Measurements from ENCODE around the gene DCPS.

Gene DCPS

GRCh38 chr11:126328938-126329643, 25.2 kb downstream of the DCPS start:
- DNase-seq = no peak

- no peak for DNase-seq
These were observed 25.9 kb downstream of the DCPS start for GRCh38 chr11:126329644-126330211.

GRCh38 chr11:126331286-126331685, 27.4 kb downstream of the DCPS start:
- no peak for DNase-seq

GRCh38 chr11:126332221-126332711, 28.4 kb downstream of the DCPS start:
- no peak for DNase-seq

GRCh38 chr11:126333142-126333541, 29.3 kb downstream of the DCPS start:
- no peak for DNase-seq

- DNase-seq = no peak
These were observed 31.0 kb downstream of the DCPS start for GRCh38 chr11:126334659-126335462.

- no peak for DNase-seq
These were observed 31.6 kb downstream of the DCPS start for GRCh38 chr11:126335463-126335760.

GRCh38 chr11:126336138-126336541, 32.3 kb downstream of the DCPS start:
- no peak for DNase-seq

- DNase-seq = no peak
These were observed 32.8 kb downstream of the DCPS start for GRCh38 chr11:126336671-126337101.

GRCh38 chr11:126337126-126337473, 33.2 kb downstream of the DCPS start:
- no peak for DNase-seq

GRCh38 chr11:126337474-126338241, 33.8 kb downstream of the DCPS start:
- DNase-seq = no peak

- no peak for DNase-seq
These were observed 34.6 kb downstream of the DCPS start for GRCh38 chr11:126338346-126339055.

GRCh38 chr11:126339073-126339862, 35.4 kb downstream of the DCPS start:
- no peak for DNase-seq

GRCh38 chr11:126339863-126340434, 36.1 kb downstream of the DCPS start:
- DNase-seq = no peak

GRCh38 chr11:126340960-126341606, 37.2 kb downstream of the DCPS start:
- no peak for DNase-seq

- DNase-seq = no peak
These were observed 37.9 kb downstream of the DCPS start for GRCh38 chr11:126341760-126342161.

- DNase-seq = no peak
These were observed 39.2 kb downstream of the DCPS start for GRCh38 chr11:126343051-126343450.

- DNase-seq = no peak
These were observed 40.6 kb downstream of the DCPS start for GRCh38 chr11:126344141-126345080.

- peak; percentile 18 for DNase-seq
These were observed 41.4 kb downstream of the DCPS start for GRCh38 chr11:126345283-126345682.

Measured in NCI-H146 (cell line).